ENCODE measurements around the gene ACCS.
A peak's percentile ranks its signal among the peaks of the same experiment; 100 is the strongest.

DNA sequence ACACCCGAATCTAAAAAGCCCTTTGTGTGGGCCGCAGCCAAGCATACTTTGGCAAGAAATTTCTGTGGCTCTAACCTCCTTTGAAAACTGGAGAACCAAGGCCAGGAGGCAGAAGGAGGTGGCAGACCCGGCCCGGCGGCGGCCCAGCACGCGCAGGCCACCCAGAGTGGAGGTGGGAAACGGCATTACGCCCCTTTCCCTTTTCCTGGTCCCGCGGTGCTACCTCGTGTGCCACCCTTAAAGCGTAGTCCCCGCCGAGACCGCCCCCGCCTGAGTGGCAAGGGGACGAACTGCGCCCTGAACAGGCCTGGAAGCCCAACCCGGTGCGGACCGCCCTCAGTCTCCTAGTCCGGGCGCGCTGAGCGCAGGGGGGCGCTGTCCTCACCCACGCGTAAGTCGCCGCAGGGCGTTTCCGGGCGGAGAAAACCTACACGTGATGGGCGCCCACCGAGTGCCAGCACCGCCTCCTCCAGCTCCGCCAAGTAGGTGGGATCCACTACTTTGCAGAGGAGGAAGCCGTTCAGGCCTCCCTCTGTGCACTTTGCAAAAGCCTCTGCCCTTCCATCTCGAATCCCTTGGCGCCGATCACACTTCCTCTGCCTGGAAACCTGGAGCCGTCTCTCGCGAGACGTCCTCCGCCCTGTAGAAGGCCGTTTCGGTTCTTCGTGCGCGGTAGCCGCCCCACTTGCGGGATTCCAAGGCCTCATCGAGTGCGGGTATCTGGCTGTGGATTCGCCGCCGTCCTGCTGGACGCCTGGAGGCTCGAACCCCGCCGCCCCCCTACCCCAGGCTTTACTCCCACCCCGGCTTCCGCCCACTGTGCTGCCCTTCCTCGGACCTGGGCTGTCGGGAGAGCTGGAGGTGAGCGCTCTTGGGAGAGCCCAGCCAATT, at the start of gene ACCS:
- no peak for TF ChIP-seq RAD21 (IDR thresholded peaks at IDR 0.05; ENCODE audit: low read length)
- no peak for TF ChIP-seq SMC3 (IDR thresholded peaks at IDR 0.05; ENCODE audit: low read depth, low read length)
- TF ChIP-seq CEBPB (IDR thresholded peaks at IDR 0.05; ENCODE audit: low read depth, low read length), result no peak
- TF ChIP-seq CTCF (conservative IDR thresholded peaks at IDR 0.05; ENCODE audit: low read depth, low read length), result peak; percentile 69
- 0 out of 2 replicates have a peak, but pooled peaks have one; percentile 62 for TF ChIP-seq POLR2A (IDR thresholded peaks at IDR 0.05; ENCODE audit: low read depth, low read length)
- TF ChIP-seq RCOR1 (IDR thresholded peaks at IDR 0.05; ENCODE audit: insufficient replicate concordance, low read length), result no peak
- no peak for TF ChIP-seq FOS (IDR thresholded peaks at IDR 0.05; ENCODE audit: low read depth, low read length)
- peak; percentile 85 for TF ChIP-seq USF2 (IDR thresholded peaks at IDR 0.05; ENCODE audit: low read depth, low read length)
- no peak for TF ChIP-seq CHD1 (IDR thresholded peaks at IDR 0.05; ENCODE audit: low read depth, low read length)
- peak; percentile 31; the same call in 1 of the 2 replicates for TF ChIP-seq MXI1 (IDR thresholded peaks at IDR 0.05; ENCODE audit: borderline replicate concordance, low read depth, low read length)

Measured in IMR-90 (cell line).